Measurements from ENCODE around the gene PLEKHA8.

The PLEKHA8 gene

DNA sequence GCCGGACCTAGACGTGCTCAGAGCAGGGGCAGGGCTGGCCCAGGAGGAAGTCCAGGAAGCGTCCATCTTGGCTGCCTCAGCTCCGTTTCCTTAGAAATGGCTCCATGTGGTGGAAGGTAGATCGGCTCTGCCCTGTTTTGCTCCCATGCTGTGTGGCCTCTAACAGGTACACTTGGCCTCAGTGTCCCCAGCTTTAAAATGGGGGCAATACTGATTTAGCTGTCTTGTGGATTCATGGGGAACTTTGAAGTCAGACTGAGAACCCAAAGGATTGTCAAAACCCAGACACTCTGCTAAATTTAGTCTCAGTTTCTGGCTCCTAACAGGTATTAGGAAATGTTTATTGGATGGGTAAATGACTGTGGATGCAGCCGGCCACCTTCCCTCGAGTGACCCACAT lies 122.5 kb downstream of the PLEKHA8 start:
- no peak overlapping the region for H3K27ac ChIP-seq (ENCODE audit: low read depth, low read length)
- H3K9me2 ChIP-seq (replicated peaks; ENCODE audit: control insufficient read depth, low read length), result no peaks in the 10 kb centered on the region
- H3K4me3 ChIP-seq (ENCODE audit: low read length), result no peak overlapping the region
- peaks cover 27% of the 10 kb centered on the region for H3K4me1 ChIP-seq (ENCODE audit: control insufficient read depth, low read length)
- peaks cover 4% of the 10 kb centered on the region; the same call in 1 of the 2 replicates for H3F3A ChIP-seq (ENCODE audit: control insufficient read depth, insufficient read depth)
- H3K36me3 ChIP-seq (ENCODE audit: control insufficient read depth, low read length), result no peaks in the 10 kb centered on the region
- H3K27me3 ChIP-seq (ENCODE audit: control insufficient read depth, low read length), result no peaks in the 10 kb centered on the region
- no peak overlapping the region for H3K4me2 ChIP-seq (ENCODE audit: low read length)
- no peaks in the 10 kb centered on the region for H4K20me1 ChIP-seq (ENCODE audit: control insufficient read depth, insufficient read depth, low read depth, low read length)
- no peaks in the 10 kb centered on the region for H3K79me2 ChIP-seq (ENCODE audit: control insufficient read depth, low read length)
- TF ChIP-seq, protein P1, sequence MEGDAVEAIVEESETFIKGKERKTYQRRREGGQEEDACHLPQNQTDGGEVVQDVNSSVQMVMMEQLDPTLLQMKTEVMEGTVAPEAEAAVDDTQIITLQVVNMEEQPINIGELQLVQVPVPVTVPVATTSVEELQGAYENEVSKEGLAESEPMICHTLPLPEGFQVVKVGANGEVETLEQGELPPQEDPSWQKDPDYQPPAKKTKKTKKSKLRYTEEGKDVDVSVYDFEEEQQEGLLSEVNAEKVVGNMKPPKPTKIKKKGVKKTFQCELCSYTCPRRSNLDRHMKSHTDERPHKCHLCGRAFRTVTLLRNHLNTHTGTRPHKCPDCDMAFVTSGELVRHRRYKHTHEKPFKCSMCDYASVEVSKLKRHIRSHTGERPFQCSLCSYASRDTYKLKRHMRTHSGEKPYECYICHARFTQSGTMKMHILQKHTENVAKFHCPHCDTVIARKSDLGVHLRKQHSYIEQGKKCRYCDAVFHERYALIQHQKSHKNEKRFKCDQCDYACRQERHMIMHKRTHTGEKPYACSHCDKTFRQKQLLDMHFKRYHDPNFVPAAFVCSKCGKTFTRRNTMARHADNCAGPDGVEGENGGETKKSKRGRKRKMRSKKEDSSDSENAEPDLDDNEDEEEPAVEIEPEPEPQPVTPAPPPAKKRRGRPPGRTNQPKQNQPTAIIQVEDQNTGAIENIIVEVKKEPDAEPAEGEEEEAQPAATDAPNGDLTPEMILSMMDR (IDR thresholded peaks at IDR 0.05; ENCODE audit: low read depth, low read length, poor library complexity, severe bottlenecking), result no peak
- no peak for TF ChIP-seq EZH2phosphoT487 (IDR thresholded peaks at IDR 0.05; ENCODE audit: borderline replicate concordance, low read length)
- H3K9me3 ChIP-seq (ENCODE audit: control insufficient read depth, insufficient read depth, low read length), result no peaks in the 10 kb centered on the region

DNA sequence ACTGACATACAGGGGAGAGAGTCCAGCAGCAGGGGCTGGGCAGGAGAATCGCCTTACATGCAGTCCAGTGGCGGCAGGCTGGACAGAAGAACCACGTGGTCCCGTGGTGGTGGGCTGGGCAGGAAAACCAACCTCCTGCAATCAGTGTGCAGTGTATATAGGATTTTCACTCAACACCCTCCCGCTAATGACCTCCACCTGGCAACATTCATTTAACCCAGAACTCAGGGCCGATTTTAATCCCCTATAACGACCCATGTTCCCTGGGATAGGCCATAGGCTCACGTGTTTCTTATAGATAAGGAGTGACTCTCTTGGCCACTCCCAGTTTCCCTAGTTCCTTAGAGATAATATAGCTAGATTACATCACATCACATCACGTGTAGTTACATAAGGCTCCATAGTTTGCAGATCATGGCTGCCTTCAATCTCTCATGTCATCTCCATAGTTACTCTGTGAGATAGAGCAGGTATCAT lies 125.9 kb downstream of the PLEKHA8 start:
- Histone ChIP-seq H3F3A (ENCODE audit: control insufficient read depth, insufficient read depth) (no peaks in the 10 kb centered on the region), H3K9me2 (replicated peaks; ENCODE audit: control insufficient read depth, low read length) (no peaks in the 10 kb centered on the region), H3K4me1 (ENCODE audit: control insufficient read depth, low read length) (peaks cover 9% of the 10 kb centered on the region), H3K9me3 (ENCODE audit: control insufficient read depth, insufficient read depth, low read length) (no peaks in the 10 kb centered on the region), H4K20me1 (ENCODE audit: control insufficient read depth, insufficient read depth, low read depth, low read length) (no peaks in the 10 kb centered on the region), H3K36me3 (ENCODE audit: control insufficient read depth, low read length) (no peaks in the 10 kb centered on the region), H3K79me2 (ENCODE audit: control insufficient read depth, low read length) (no peaks in the 10 kb centered on the region), H3K4me2 (ENCODE audit: low read length) (no peak overlapping the region), H3K4me3 (ENCODE audit: low read length) (no peak overlapping the region), H3K27ac (ENCODE audit: low read depth, low read length) (no peak overlapping the region), H3K27me3 (ENCODE audit: control insufficient read depth, low read length) (no peaks in the 10 kb centered on the region)
- TF ChIP-seq EZH2phosphoT487 (IDR thresholded peaks at IDR 0.05; ENCODE audit: borderline replicate concordance, low read length), result no peak
- TF ChIP-seq, protein P1 (IDR thresholded peaks at IDR 0.05; ENCODE audit: low read depth, low read length, poor library complexity, severe bottlenecking), result no peak

DNA sequence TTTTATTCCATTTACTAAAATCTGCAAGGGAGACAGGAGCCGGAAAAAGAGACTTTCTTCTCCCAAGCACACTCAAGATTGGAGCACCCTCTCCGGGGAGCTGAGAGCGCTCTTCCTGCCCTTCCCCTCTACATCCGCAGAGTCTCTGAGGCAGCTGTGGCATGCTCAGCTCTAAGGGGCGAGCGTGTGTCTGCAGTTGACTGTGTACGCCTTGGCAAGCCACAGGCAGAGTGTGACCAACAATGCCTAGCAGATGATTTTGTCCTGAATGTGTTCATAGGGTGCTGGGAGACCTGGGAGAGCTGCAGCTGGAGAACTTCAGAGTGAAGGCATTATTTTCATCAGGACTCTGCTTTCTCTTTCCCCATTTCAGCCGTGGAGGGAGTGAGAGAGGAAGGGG lies 127.3 kb downstream of the PLEKHA8 start:
- Histone ChIP-seq H3K27me3 (ENCODE audit: control insufficient read depth, low read length) (no peaks in the 10 kb centered on the region), H3K4me2 (ENCODE audit: low read length) (no peak overlapping the region), H3K4me3 (ENCODE audit: low read length) (no peak overlapping the region), H3K36me3 (ENCODE audit: control insufficient read depth, low read length) (no peaks in the 10 kb centered on the region), H3K4me1 (ENCODE audit: control insufficient read depth, low read length) (peaks cover 19% of the 10 kb centered on the region), H3K27ac (ENCODE audit: low read depth, low read length) (no peak overlapping the region), H3K9me3 (ENCODE audit: control insufficient read depth, insufficient read depth, low read length) (no peaks in the 10 kb centered on the region), H3K79me2 (ENCODE audit: control insufficient read depth, low read length) (no peaks in the 10 kb centered on the region), H3F3A (ENCODE audit: control insufficient read depth, insufficient read depth) (no peaks in the 10 kb centered on the region), H3K9me2 (replicated peaks; ENCODE audit: control insufficient read depth, low read length) (no peaks in the 10 kb centered on the region), H4K20me1 (ENCODE audit: control insufficient read depth, insufficient read depth, low read depth, low read length) (no peaks in the 10 kb centered on the region)
- TF ChIP-seq EZH2phosphoT487 (IDR thresholded peaks at IDR 0.05; ENCODE audit: borderline replicate concordance, low read length), result no peak
- TF ChIP-seq, protein P1 (IDR thresholded peaks at IDR 0.05; ENCODE audit: low read depth, low read length, poor library complexity, severe bottlenecking), result no peak

Measured in DOHH2 (cell line).